Prostate gland (tissue), 2 donors: ENCODE results near the gene MICAL3.

Source experiments
- POLR2A ChIP-seq: fragments of 450-650 bp; IDR thresholded peaks from one replicate; pipeline ENCODE4 v1.6.1; 2016; ENCODE audit warnings: antibody characterized with exemption, mild to moderate bottlenecking
- POLR2AphosphoS5 ChIP-seq: sonication (generic); formaldehyde crosslinking; IDR thresholded peaks from one replicate; pipeline ENCODE4 v1.6.1; 2017; ENCODE audit warnings: antibody characterized with exemption
- TF ChIP-seq, protein P1 (sequence below), 4 experiments: fragments of 200-600 bp in 2 of 4; fragments of 450-650 bp in 2 of 4; sonication (generic) in 2 of 4; IDR thresholded peaks; 1 replicate in 3 of 4; 2 replicates in 1 of 4; pipeline ENCODE4 v1.5.1; 2016 to 2019; ENCODE audit warnings: antibody characterized with exemption in 4 of 4, mild to moderate bottlenecking in 2 of 4, moderate library complexity in 2 of 4

- TF ChIP-seq, protein P1, sequence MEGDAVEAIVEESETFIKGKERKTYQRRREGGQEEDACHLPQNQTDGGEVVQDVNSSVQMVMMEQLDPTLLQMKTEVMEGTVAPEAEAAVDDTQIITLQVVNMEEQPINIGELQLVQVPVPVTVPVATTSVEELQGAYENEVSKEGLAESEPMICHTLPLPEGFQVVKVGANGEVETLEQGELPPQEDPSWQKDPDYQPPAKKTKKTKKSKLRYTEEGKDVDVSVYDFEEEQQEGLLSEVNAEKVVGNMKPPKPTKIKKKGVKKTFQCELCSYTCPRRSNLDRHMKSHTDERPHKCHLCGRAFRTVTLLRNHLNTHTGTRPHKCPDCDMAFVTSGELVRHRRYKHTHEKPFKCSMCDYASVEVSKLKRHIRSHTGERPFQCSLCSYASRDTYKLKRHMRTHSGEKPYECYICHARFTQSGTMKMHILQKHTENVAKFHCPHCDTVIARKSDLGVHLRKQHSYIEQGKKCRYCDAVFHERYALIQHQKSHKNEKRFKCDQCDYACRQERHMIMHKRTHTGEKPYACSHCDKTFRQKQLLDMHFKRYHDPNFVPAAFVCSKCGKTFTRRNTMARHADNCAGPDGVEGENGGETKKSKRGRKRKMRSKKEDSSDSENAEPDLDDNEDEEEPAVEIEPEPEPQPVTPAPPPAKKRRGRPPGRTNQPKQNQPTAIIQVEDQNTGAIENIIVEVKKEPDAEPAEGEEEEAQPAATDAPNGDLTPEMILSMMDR (IDR thresholded peaks at IDR 0.05), result no peak
- TF ChIP-seq POLR2AphosphoS5 (no peak), POLR2A (no peak)
Measured at GRCh38 chr22:18067548-18068341, 43.4 kb upstream of the MICAL3 start.
